ENCODE data around the gene TTLL8.
A peak's percentile ranks its signal among the peaks of the same experiment; 100 is the strongest.

TTLL8 gene

GRCh38 chr22:49970528-49971231, 87.4 kb downstream of the TTLL8 start:
- no peaks in the 10 kb centered on the region for H3K27me3 ChIP-seq (ENCODE audit: insufficient read depth, low read length)
- H3K9me3 ChIP-seq (ENCODE audit: low read length), result no peaks in the 10 kb centered on the region
- peak overlapping the region; percentile 51 for H3K4me3 ChIP-seq (ENCODE audit: low read depth, low read length, poor library complexity, severe bottlenecking)
- peak overlapping the region; percentile 72 for H3K4me2 ChIP-seq (ENCODE audit: low read length)
- no peak for TF ChIP-seq EZH2 (IDR thresholded peaks at IDR 0.05; ENCODE audit: borderline replicate concordance, low read length)
- TF ChIP-seq, protein P1, sequence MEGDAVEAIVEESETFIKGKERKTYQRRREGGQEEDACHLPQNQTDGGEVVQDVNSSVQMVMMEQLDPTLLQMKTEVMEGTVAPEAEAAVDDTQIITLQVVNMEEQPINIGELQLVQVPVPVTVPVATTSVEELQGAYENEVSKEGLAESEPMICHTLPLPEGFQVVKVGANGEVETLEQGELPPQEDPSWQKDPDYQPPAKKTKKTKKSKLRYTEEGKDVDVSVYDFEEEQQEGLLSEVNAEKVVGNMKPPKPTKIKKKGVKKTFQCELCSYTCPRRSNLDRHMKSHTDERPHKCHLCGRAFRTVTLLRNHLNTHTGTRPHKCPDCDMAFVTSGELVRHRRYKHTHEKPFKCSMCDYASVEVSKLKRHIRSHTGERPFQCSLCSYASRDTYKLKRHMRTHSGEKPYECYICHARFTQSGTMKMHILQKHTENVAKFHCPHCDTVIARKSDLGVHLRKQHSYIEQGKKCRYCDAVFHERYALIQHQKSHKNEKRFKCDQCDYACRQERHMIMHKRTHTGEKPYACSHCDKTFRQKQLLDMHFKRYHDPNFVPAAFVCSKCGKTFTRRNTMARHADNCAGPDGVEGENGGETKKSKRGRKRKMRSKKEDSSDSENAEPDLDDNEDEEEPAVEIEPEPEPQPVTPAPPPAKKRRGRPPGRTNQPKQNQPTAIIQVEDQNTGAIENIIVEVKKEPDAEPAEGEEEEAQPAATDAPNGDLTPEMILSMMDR (IDR thresholded peaks at IDR 0.05; ENCODE audit: low read length), result no peak
- no peak overlapping the region for H3K27ac ChIP-seq (ENCODE audit: low read depth, low read length, poor library complexity, severe bottlenecking)
- H3K79me2 ChIP-seq (ENCODE audit: insufficient read depth, low read length), result no peaks in the 10 kb centered on the region
- H4K20me1 ChIP-seq (ENCODE audit: insufficient read depth, low read length), result no peaks in the 10 kb centered on the region
- H3K4me1 ChIP-seq (ENCODE audit: insufficient read depth, low read length, severe bottlenecking), result peaks cover 17% of the 10 kb centered on the region
- H3K9ac ChIP-seq (ENCODE audit: low read length), result peak overlapping the region; percentile 54
- H3K9me2 ChIP-seq (ENCODE audit: low read depth, low read length), result no peaks in the 10 kb centered on the region
- no peak overlapping the region for H2AFZ ChIP-seq (ENCODE audit: low read length)
- no peaks in the 10 kb centered on the region for H3F3A ChIP-seq (ENCODE audit: insufficient read depth, low read length)
- no peaks in the 10 kb centered on the region for H3K36me3 ChIP-seq (ENCODE audit: insufficient read depth, low read length)

- H3K9me2 ChIP-seq (ENCODE audit: low read depth, low read length), result no peaks in the 10 kb centered on the region
- no peaks in the 10 kb centered on the region for H3K79me2 ChIP-seq (ENCODE audit: insufficient read depth, low read length)
- H3K4me1 ChIP-seq (ENCODE audit: insufficient read depth, low read length, severe bottlenecking), result peaks cover 14% of the 10 kb centered on the region
- H3K9ac ChIP-seq (ENCODE audit: low read length), result no peak overlapping the region
- H3K27me3 ChIP-seq (ENCODE audit: insufficient read depth, low read length), result no peaks in the 10 kb centered on the region
- no peaks in the 10 kb centered on the region for H3F3A ChIP-seq (ENCODE audit: insufficient read depth, low read length)
- no peak for TF ChIP-seq EZH2 (IDR thresholded peaks at IDR 0.05; ENCODE audit: borderline replicate concordance, low read length)
- TF ChIP-seq, protein P1 (IDR thresholded peaks at IDR 0.05; ENCODE audit: low read length), result no peak
- no peaks in the 10 kb centered on the region for H3K9me3 ChIP-seq (ENCODE audit: low read length)
- no peak overlapping the region for H3K4me3 ChIP-seq (ENCODE audit: low read depth, low read length, poor library complexity, severe bottlenecking)
- H3K4me2 ChIP-seq (ENCODE audit: low read length), result no peak overlapping the region
- H3K27ac ChIP-seq (ENCODE audit: low read depth, low read length, poor library complexity, severe bottlenecking), result no peak overlapping the region
- peaks cover 6% of the 10 kb centered on the region; the same call in 1 of the 2 replicates for H3K36me3 ChIP-seq (ENCODE audit: insufficient read depth, low read length)
- no peaks in the 10 kb centered on the region for H4K20me1 ChIP-seq (ENCODE audit: insufficient read depth, low read length)
- no peak overlapping the region for H2AFZ ChIP-seq (ENCODE audit: low read length)
Measured at GRCh38 chr22:49969751-49970527, 88.2 kb downstream of the TTLL8 start.

DNA sequence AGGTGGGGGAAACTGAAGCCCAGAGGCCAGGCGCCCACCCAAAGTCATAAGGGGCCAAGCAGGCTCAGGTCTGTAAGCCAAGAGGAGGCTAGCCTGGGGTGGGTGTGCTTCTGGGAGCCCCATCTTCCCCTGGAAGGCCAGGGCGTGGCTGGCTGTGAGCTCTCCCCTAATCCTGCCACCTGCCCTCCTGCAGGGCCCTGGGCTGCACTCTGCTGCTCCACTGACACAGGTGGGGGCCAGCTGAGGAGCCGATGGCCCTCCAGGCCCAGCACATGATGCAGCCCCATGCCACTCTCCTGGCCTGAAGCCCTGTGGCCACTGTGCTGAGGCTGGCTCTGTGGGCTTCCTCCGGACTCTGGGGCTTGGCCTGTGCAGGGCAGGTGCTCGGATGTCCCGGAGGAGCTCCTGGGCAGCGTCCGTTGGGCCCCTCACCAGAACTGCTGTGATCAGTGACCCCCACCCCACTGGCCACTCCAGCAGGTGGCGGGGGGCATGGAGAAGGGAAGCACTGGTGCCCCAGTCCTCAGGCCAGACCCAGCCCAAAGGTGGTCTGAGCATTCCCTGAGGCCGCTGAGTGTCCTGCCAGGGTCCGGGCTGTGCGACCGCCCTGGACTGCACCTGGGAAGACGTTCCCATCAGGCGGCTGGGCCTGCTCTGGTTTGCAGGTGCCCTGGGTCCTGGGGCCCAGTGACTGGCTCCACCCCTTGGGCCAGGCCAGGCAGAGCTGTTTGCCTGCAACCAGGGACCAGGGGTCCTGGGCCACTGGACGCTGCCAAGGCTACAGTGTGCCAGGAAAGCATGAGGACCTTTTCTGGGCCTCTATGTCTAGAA, 89.1 kb downstream of the TTLL8 start:
- Histone ChIP-seq H3K36me3 (ENCODE audit: insufficient read depth, low read length) (peaks cover 15% of the 10 kb centered on the region), H3K27me3 (ENCODE audit: insufficient read depth, low read length) (no peaks in the 10 kb centered on the region), H3K9me2 (ENCODE audit: low read depth, low read length) (no peaks in the 10 kb centered on the region), H4K20me1 (ENCODE audit: insufficient read depth, low read length) (no peaks in the 10 kb centered on the region), H3F3A (ENCODE audit: insufficient read depth, low read length) (no peaks in the 10 kb centered on the region), H3K27ac (ENCODE audit: low read depth, low read length, poor library complexity, severe bottlenecking) (no peak overlapping the region), H3K79me2 (ENCODE audit: insufficient read depth, low read length) (no peaks in the 10 kb centered on the region), H3K4me1 (ENCODE audit: insufficient read depth, low read length, severe bottlenecking) (peaks cover 14% of the 10 kb centered on the region), H3K4me3 (ENCODE audit: low read depth, low read length, poor library complexity, severe bottlenecking) (no peak overlapping the region), H3K9ac (ENCODE audit: low read length) (no peak overlapping the region), H3K4me2 (ENCODE audit: low read length) (no peak overlapping the region), H2AFZ (ENCODE audit: low read length) (no peak overlapping the region), H3K9me3 (ENCODE audit: low read length) (no peaks in the 10 kb centered on the region)
- TF ChIP-seq, protein P1 (IDR thresholded peaks at IDR 0.05; ENCODE audit: low read length), result no peak
- no peak for TF ChIP-seq EZH2 (IDR thresholded peaks at IDR 0.05; ENCODE audit: borderline replicate concordance, low read length)

Data from OCI-LY1 (cell line).